ENCODE data around the gene PLIN5. TPM values are rescaled to one million over a fixed set of nuclear protein-coding genes. Genes with fewer than 3 reads are reported as not detected.
A peak's percentile ranks its signal among the peaks of the same experiment; 100 is the strongest.

Gene PLIN5
- total and polyA plus RNA-seq, 9 donors, result 8.8 to 149 (median 85.0) TPM

- H3K36me3 ChIP-seq, result no peaks in the 10 kb centered on the region
Observed at GRCh38 chr19:4575267-4576015, 40.4 kb upstream of the PLIN5 start.

GRCh38 chr19:4573682-4574081, 38.7 kb upstream of the PLIN5 start:
- H3K4me3 ChIP-seq, result no peak overlapping the region
- H3K9me3 ChIP-seq, result no peaks in the 10 kb centered on the region
- H3K27ac ChIP-seq, result no peak overlapping the region
- TF ChIP-seq CTCF (IDR thresholded peaks at IDR 0.05) (no peak), POLR2A (IDR thresholded peaks at IDR 0.05) (no peak), EP300 (IDR thresholded peaks at IDR 0.05) (no peak)
- H3K36me3 ChIP-seq, result no peaks in the 10 kb centered on the region
- H3K27me3 ChIP-seq, result no peaks in the 10 kb centered on the region
- intact Hi-C loops (cut with DNase I), result loop anchor here in 1 of 4 donors (10.0 kb wide), 1 partner anchor 211 kb away; no protein-coding TSS in a partner anchor
- 75 to 80% (median 77%) methylated on average over 6 of the region's 6 CpGs for WGBS, 3 donors
- H3K4me1 ChIP-seq (ENCODE audit: insufficient read depth), result peaks cover 5% of the 10 kb centered on the region
- no peak for DNase-seq

More at GRCh38 chr19:4575267-4576015, 40.4 kb upstream of the PLIN5 start:
- H3K27me3 ChIP-seq, result no peaks in the 10 kb centered on the region
- WGBS, 3 donors, result 17 to 19% (median 18%) methylated on average over 19 of the region's 19 CpGs
- peaks cover 5% of the 10 kb centered on the region for H3K4me1 ChIP-seq (ENCODE audit: insufficient read depth)
- intact Hi-C loops (cut with DNase I), result loop anchor here in 2 of 4 donors (5.0 to 10.0 kb wide), 2 partner anchors 57 to 209 kb away; no protein-coding TSS in a partner anchor
- DNase-seq, result peak; percentile 55 to 84 (median 63)
- no peaks in the 10 kb centered on the region for H3K9me3 ChIP-seq
- TF ChIP-seq EP300 (IDR thresholded peaks at IDR 0.05) (peak; percentile 28), POLR2A (IDR thresholded peaks at IDR 0.05) (no peak)
- H3K27ac ChIP-seq, result no peak overlapping the region
- no peak overlapping the region for H3K4me3 ChIP-seq

DNA sequence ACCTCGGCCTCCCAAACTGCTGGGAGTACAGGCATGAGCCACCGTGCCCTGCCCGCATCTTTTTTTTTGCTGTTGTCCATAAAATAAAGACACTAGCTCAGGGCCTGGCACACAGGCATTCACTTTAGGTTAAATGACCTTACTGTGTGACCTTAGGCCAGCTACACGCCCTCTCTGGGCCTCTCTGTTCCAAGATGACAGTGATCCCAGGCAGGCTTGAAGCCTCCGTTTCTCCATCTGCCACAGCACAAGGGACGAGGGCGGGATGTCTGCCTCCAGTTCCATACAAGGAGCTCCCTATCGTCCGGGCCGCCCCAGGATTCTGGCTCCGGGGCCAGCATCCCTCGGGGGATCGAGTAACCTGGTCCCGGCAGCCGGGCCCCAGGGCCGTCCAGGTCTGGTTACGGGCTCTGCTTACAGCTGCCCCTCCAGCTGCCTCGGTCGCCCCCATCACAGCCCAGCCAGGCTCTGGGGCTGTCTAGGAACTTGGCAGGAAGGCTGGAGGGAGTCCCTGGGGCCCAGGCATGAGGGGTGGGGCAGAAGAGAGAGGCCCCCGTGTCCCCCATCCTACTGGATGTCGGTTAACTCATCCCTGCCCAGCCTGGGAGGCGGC, 36.4 kb upstream of the PLIN5 start:
- H3K4me1 ChIP-seq (ENCODE audit: insufficient read depth), result peaks cover 5% of the 10 kb centered on the region
- intact Hi-C loops (cut with DNase I), result loop anchor here in 1 of 4 donors (10.0 kb wide), 1 partner anchor 213 kb away; no protein-coding TSS in a partner anchor
- no peaks in the 10 kb centered on the region for H3K36me3 ChIP-seq
- H3K27ac ChIP-seq, result no peak overlapping the region
- 29 to 34% (median 32%) methylated on average over 20 to 22 of the region's 22 CpGs for WGBS, 3 donors
- DNase-seq, result no peak
- H3K4me3 ChIP-seq, result no peak overlapping the region
- H3K27me3 ChIP-seq, result no peaks in the 10 kb centered on the region
- no peaks in the 10 kb centered on the region for H3K9me3 ChIP-seq
- no peak for TF ChIP-seq CTCF (IDR thresholded peaks at IDR 0.05)
- TF ChIP-seq EP300 (IDR thresholded peaks at IDR 0.05), result no peak
- no peak for TF ChIP-seq POLR2A (IDR thresholded peaks at IDR 0.05)

DNA sequence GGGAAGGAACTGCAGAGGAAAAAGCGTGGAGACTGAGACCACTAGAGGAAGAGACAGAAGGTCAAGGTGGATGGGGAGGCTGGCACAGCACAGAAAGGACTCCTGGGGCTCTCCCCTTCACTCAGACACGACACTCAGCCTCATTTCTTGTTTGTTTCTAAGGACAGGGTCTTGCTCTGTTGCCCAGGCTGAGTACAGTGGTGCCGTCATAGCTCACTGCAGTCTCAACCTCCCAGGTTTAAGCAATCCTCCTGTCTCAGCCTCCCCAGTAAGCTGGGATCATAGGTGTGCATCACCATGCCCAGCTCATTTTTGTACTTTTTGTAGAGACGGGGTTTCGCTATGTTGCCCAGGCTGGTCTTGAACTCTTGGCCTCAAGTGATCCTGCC, 35.9 kb upstream of the PLIN5 start:
- 88 to 93% (median 91%) methylated on average over 5 of the region's 5 CpGs for WGBS, 3 donors
- no peak overlapping the region for H3K4me3 ChIP-seq
- H3K9me3 ChIP-seq, result no peaks in the 10 kb centered on the region
- H3K4me1 ChIP-seq (ENCODE audit: insufficient read depth), result peaks cover 5% of the 10 kb centered on the region
- H3K27ac ChIP-seq, result no peak overlapping the region
- no peaks in the 10 kb centered on the region for H3K36me3 ChIP-seq
- TF ChIP-seq CTCF (IDR thresholded peaks at IDR 0.05) (no peak), EP300 (IDR thresholded peaks at IDR 0.05) (no peak), POLR2A (IDR thresholded peaks at IDR 0.05) (no peak)
- no peaks in the 10 kb centered on the region for H3K27me3 ChIP-seq
- intact Hi-C loops (cut with DNase I), result loop anchor here in 1 of 4 donors (10.0 kb wide), 1 partner anchor 214 kb away; no protein-coding TSS in a partner anchor
- no peak for DNase-seq
